NB4 (cell line): ENCODE results near the gene EFL1.
"Not testable (repeated sequence)": the region's sequence is repeated elsewhere in the genome, so short reads cannot be mapped to it uniquely, and the experiment has no call there.

ENCODE experiments used
- DNase-seq: peaks from one replicate; pipeline ENCODE4 v3.0.0; 2010; ENCODE audit warnings: low read depth
- H3K4me3 ChIP-seq: one replicate; pipeline ENCODE4 v1.5.1; 2011; ENCODE audit warnings: mild to moderate bottlenecking, low read depth, low read length, moderate library complexity
- MYC ChIP-seq: IDR thresholded peaks from 2 replicates; pipeline ENCODE4 v1.6.1; 2011; ENCODE audit warnings: low read depth, low read length
- POLR2A ChIP-seq: IDR thresholded peaks from 2 replicates; pipeline ENCODE4 v1.6.1; 2011; ENCODE audit warnings: mild to moderate bottlenecking; ENCODE audit not compliant: insufficient read length; ENCODE audit errors: extremely low read depth
- TF ChIP-seq, protein P1 (sequence below): IDR thresholded peaks from 2 replicates; pipeline ENCODE4 v1.6.1; 2011; ENCODE audit warnings: low read depth, low read length
- TF ChIP-seq, protein P2 (sequence below): IDR thresholded peaks from one replicate; pipeline ENCODE4 v1.5.1; 2012; ENCODE audit warnings: low read depth, low read length

EFL1 gene

GRCh38 chr15:82298032-82298431 lies 35.5 kb upstream of the EFL1 start:
- H3K4me3 ChIP-seq, result no peak overlapping the region

DNA sequence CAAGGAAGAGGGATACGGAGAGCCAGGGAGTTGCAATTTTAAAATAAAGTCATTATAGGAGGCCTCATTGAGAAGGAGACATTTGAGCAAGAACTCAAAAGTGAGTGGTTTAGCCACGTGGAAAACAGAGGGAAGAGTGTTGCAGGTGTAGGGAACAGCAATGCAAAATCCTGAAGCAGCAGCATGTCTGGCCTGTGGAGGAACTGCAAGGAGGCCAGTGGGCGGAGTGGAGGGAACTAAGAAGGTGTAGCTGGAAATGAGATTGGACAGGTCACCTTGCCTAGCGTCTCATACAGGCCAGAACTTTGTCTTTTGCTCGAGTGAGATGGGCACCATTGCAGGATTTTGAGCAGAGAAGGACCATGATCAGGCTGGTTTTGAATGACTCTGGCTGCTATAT lies 35.0 kb upstream of the EFL1 start:
- no peak for TF ChIP-seq POLR2A
- TF ChIP-seq, protein P1, sequence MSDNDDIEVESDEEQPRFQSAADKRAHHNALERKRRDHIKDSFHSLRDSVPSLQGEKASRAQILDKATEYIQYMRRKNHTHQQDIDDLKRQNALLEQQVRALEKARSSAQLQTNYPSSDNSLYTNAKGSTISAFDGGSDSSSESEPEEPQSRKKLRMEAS, result no peak
- TF ChIP-seq, protein P2, sequence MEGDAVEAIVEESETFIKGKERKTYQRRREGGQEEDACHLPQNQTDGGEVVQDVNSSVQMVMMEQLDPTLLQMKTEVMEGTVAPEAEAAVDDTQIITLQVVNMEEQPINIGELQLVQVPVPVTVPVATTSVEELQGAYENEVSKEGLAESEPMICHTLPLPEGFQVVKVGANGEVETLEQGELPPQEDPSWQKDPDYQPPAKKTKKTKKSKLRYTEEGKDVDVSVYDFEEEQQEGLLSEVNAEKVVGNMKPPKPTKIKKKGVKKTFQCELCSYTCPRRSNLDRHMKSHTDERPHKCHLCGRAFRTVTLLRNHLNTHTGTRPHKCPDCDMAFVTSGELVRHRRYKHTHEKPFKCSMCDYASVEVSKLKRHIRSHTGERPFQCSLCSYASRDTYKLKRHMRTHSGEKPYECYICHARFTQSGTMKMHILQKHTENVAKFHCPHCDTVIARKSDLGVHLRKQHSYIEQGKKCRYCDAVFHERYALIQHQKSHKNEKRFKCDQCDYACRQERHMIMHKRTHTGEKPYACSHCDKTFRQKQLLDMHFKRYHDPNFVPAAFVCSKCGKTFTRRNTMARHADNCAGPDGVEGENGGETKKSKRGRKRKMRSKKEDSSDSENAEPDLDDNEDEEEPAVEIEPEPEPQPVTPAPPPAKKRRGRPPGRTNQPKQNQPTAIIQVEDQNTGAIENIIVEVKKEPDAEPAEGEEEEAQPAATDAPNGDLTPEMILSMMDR, result no peak
- no peak for TF ChIP-seq MYC
- DNase-seq, result no peak
- no peak overlapping the region for H3K4me3 ChIP-seq

More at GRCh38 chr15:82298032-82298431, 35.5 kb upstream of the EFL1 start:
- DNase-seq, result no peak
- no peak for TF ChIP-seq POLR2A
- TF ChIP-seq, protein P1, result no peak
- TF ChIP-seq MYC, result no peak
- TF ChIP-seq, protein P2, result no peak

- TF ChIP-seq, protein P2, result no peak
- TF ChIP-seq MYC (no peak), POLR2A (no peak)
- TF ChIP-seq, protein P1, result no peak
- no peak overlapping the region for H3K4me3 ChIP-seq
- no peak for DNase-seq
Observed at GRCh38 chr15:82294061-82294690, 31.6 kb upstream of the EFL1 start.

- TF ChIP-seq, protein P1, result no peak
- no peak for TF ChIP-seq MYC
- TF ChIP-seq, protein P2, result no peak
- TF ChIP-seq POLR2A, result no peak
- H3K4me3 ChIP-seq, result no peak overlapping the region
- no peak for DNase-seq
Observed at GRCh38 chr15:82292271-82292670, 29.7 kb upstream of the EFL1 start.

DNA sequence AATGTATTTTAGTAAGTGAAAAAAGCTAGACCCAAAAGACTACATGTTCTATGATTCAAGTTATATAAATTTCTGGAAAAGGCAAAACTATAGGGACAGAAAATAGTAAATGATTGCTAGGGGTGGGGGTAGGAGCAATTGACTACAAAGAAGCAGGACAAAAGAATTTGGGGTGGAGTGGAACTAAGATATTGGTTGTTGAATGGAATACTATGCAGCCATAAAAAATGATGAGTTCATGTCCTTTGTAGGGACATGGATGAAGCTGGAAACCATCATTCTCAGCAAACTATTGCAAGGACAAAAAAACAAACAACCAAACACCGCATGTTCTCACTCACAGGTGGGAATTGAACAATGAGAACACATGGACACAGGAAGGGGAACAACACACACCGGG lies 25.7 kb upstream of the EFL1 start:
- DNase-seq, result not testable (repeated sequence)

GRCh38 chr15:82286475-82286874 lies 23.9 kb upstream of the EFL1 start:
- not testable (repeated sequence) for H3K4me3 ChIP-seq, DNase-seq

More for the DNA sequence above, 25.7 kb upstream of the EFL1 start:
- H3K4me3 ChIP-seq, result not testable (repeated sequence)

DNA sequence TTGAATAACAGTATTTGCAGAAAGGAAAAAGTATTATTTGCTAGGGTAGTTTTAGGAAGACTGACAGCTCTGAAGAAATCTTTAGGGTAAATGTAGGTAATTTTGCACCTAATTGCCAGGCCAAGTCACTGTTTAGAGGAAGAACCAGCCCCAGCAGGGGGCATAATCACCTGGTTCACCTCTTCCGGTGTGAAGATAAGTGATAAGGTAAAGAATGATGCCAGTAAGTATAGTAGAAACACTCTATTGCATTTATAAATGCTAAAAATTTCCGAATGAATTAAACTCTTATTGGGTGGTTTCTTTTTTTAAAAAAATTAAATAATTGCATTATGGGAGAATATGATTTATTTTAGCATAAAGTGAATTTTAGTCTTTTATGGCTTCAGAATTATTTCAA lies 21.8 kb upstream of the EFL1 start:
- H3K4me3 ChIP-seq, DNase-seq: not testable (repeated sequence)

- not testable (repeated sequence) for DNase-seq, H3K4me3 ChIP-seq
Observed at GRCh38 chr15:82282386-82282785, 19.9 kb upstream of the EFL1 start.

GRCh38 chr15:82281276-82281675 lies 18.7 kb upstream of the EFL1 start:
- H3K4me3 ChIP-seq, DNase-seq: not testable (repeated sequence)
